ENCODE data around the gene NARF.

The NARF gene

GRCh38 chr17:82433560-82434215 is 24.9 kb upstream of the NARF start:
- DNase-seq (ENCODE audit: insufficient read length, low spot score) (no peak), FAIRE-seq (no peak)

DNA sequence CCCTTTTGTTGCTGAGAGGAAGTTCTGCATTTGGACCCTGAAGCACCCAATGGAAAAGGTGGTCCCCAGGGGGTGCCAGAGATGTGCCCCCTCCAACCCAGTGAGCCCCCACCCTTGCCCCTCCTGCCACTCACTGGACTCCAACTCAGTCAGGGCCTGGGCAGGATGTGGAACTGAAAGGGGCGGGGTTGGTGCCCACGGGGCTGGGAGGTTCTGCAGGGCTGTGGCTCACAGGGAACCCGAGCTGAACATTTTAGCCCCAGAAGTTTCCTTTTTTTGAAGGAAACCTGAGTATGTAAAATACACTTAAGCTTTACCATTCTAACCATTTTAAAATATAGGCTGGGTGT is 24.4 kb upstream of the NARF start:
- FAIRE-seq (no peak), DNase-seq (ENCODE audit: insufficient read length, low spot score) (no peak)

GRCh38 chr17:82435103-82435502 is 23.4 kb upstream of the NARF start:
- DNase-seq (ENCODE audit: insufficient read length, low spot score) (peak; percentile 28), FAIRE-seq (peak; percentile 76)

DNA sequence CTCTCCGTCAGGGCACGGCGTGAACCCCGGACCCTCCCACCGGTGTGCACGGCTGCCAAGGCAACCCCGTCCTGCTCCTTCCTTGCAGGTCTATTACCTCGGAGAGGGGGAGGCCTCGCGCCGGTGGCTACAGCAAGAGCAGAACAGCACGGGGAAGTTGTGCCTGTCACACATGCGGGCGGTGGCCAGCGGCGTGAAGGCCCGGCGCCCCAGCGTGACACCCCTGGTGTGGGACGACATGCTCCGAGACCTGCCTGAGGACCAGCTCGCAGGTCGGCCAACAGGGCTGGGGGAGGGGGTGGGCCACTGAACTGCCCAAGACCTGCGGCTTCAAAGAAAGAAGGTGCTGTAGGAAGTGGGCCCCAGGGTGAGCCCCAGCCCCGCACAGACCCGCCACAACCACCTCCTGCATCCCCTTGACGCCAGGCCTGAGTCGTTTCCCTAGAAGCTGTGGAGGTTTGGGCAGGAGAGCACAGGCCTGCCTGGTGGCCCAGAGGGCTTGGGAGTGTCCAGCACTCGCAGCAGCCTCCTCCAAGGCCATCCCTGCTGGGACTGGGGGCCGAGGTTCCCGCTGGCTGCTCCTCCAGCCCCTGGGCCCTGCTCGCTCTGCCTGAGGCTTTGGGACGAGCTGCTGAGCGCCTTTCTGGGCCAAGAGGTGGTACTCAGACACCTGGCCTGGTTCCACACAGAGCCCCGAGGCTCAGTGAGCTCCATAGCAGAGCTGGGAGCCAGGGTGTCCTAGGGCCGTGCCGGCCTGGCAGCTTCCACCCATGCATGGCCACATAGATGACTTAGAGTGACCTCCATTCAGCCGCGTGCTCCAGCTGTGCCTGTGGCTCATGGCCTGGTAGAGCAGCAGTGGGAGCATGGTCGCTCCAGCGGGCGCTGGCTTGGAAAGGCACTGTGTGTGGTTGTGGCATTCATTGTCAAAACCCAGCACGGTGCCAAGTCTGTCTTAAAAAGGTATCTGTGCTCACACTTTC is 22.6 kb upstream of the NARF start:
- FAIRE-seq (no peak), DNase-seq (ENCODE audit: insufficient read length, low spot score) (no peak)

GRCh38 chr17:82436601-82437324 is 21.8 kb upstream of the NARF start:
- DNase-seq (ENCODE audit: insufficient read length, low spot score): no peak
- no peak for FAIRE-seq

GRCh38 chr17:82437325-82437668 is 21.2 kb upstream of the NARF start:
- FAIRE-seq (no peak), DNase-seq (ENCODE audit: insufficient read length, low spot score) (no peak)

- FAIRE-seq (no peak), DNase-seq (ENCODE audit: insufficient read length, low spot score) (no peak)
These were observed 19.9 kb upstream of the NARF start for GRCh38 chr17:82438401-82439193.

- DNase-seq (ENCODE audit: insufficient read length, low spot score): no peak
- no peak for FAIRE-seq
These were observed 19.2 kb upstream of the NARF start for GRCh38 chr17:82439194-82439828.

DNA sequence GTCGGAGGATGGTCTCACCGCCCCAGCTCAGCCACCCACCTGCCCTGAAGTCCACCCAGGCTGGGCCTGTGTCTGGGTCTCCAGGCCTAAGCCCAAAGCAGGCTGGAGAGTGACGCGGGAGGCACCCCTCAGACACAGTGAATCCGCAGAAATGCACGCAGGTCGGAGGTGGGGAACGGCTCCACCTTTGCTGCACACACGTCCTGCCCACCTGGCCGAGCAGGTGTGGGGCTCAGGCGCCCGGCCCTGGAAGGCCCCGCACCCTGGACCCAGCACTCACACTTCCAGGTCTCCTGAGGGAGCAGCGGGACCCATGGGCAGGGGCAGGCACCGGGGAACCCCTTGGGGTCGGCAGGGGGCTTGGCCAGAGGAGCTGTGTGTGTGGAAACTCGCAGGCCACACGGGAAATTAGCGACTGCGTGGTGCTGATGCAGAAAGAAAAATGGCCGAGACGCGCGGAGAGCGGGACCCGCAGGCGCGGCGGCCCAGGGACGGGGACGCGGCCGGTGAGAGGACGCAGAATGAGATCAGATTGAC is 18.6 kb upstream of the NARF start:
- DNase-seq (ENCODE audit: insufficient read length, low spot score): no peak
- FAIRE-seq: no peak

GRCh38 chr17:82440469-82440981 is 18.0 kb upstream of the NARF start:
- no peak for FAIRE-seq
- DNase-seq (ENCODE audit: insufficient read length, low spot score): no peak

- no peak for FAIRE-seq
- DNase-seq (ENCODE audit: insufficient read length, low spot score): no peak
These were observed 17.4 kb upstream of the NARF start for GRCh38 chr17:82440991-82441627.

DNA sequence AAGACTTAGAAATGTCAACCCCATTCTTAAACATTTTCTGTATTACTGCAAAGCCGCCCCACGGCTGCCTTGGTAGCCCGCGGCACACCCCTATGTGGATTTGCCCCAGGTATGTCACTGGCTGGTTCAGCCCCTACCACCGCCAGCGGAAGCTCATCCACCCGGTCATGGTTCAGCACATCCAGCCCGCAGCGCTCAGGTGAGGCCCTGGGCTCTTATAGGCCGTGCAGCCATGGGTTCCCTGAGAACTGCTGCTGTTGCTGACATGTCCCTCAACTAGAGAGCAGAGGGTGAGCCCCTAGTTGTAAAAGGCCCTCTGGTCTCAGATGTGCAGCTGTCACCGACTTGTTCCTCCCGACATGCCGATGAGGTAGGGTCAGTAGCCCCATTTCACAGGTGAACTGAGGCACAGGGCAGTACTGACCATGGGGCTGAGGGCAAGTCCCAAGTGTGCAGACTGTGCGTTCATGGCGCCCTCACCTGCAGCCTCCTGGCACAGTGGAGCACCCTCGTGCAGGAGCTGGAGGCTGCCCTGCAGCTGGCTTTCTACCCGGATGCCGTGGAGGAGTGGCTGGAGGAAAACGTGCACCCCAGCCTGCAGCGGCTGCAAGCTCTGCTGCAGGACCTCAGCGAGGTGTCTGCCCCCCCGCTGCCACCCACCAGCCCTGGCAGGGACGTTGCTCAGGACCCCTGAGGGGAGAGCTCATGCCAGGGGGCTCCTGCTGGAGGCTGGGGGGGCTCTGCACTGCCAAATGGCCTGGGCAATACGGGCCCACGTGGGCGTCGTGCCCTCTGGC is 16.7 kb upstream of the NARF start:
- FAIRE-seq (no peak), DNase-seq (ENCODE audit: insufficient read length, low spot score) (no peak)

- no peak for FAIRE-seq
- DNase-seq (ENCODE audit: insufficient read length, low spot score): no peak
These were observed 15.7 kb upstream of the NARF start for GRCh38 chr17:82442643-82443464.

DNA sequence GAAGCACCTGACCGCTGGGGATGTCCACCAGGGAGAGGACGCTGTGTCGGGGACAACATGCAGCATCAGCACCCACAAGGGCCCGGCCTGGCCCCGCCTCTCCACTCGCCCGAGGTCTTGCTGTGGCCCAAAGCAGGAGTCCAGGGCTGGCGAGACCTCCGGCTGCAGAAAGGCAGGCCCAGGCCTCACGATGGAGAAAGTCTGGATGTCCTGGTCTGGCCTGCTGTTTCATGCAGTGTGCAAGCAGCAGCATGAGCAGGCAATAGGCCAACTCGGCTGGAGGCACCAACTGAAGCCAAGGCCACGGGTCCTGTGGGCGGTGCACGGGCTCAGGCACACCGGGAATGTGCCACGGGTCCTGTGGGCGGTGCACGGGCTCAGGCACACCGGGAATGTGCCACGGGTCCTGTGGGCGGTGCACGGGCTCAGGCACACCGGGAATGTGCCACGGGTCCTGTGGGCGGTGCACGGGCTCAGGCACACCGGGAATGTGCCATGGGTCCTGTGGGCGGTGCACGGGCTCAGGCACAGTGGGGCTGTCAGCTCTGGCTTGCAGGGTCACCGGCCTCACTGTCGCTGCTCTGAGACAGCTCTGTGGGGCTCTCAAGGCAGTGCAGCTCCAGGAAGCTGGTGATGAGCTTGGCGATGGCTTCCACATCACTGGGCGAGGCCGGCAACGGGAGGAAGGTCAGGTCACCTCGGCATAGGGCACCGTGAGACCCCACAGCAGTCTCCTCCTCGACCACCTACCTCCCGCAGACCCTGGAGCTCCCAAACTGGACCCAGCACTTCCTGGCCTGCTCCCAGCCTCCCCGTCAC is 14.9 kb upstream of the NARF start:
- FAIRE-seq (no peak), DNase-seq (ENCODE audit: insufficient read length, low spot score) (no peak)

GRCh38 chr17:82444284-82444893 is 14.2 kb upstream of the NARF start:
- DNase-seq (ENCODE audit: insufficient read length, low spot score) (no peak), FAIRE-seq (no peak)

DNA sequence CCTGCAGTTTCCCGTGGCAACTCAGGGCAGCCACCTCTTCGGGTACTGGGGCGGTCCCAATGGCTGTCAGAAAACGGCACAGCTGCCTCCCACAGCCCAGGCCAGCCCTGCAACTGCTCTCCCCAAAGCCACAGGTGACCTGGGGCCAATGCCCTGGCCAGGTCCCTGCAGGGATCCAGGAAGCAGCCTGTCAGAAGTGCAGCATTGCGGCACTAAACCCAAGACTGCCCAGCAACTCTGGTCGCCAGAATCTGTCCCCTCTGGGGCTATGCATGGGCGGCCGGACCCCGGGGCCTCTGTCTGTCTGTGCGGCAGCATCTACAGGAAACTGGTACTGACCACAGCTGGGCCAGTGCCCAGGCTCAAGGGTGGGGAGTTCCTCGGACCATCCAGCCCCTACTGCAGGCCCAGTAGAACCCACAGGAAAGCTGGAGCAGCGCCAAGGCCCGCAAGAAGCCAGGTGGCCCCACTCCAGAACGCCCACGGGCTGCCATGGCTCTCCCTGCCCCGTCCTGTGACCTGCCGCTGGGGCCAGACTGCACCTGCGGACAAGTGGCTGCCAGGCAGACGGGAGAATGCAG is 13.5 kb upstream of the NARF start:
- FAIRE-seq (no peak), DNase-seq (ENCODE audit: insufficient read length, low spot score) (no peak)
